ENCODE results near the gene KLRD1.
"Not testable (repeated sequence)": the region's sequence is repeated elsewhere in the genome, so short reads cannot be mapped to it uniquely, and the experiment has no call there.

KLRD1 gene

DNA sequence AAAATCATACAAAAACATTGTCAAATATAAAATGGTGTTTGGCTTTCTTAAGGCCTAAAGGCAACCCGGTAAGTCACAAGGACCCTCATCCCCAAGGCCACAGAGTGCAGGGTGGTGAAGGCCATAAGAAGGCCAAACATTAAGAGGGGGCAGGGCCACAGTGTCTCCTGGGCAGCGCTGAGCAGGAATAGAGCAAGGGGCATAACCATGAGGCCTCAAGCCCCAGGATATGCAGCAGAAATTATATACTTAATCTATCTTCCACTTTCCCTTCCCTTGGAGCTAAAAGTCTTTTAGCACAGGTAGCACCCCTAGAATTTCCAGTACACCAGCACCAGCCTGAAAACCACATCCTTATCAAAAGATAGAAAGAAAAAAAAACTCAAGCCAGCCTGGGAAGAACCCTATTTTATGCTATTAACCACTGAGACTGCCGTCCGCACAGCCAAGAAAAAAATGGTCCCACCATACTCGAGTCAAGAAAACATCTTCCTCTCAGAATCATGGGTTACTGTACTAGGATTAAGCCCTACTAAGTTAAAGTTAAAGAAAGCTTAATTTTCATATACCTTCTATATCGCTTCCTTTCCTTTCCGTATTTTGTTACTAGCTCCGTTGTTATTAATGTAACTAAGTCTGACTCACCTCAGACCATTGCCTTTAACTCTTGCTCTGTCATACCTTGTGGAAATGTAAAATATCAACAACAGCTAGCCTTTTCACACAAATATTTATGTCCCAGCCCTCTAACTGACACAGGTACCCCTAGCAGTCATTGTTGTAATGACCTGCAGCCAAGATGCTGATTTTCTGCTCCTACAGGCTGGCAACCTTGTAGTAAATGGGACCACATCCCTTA lies 62.1 kb downstream of the KLRD1 start:
- DNase-seq = no peak

DNA sequence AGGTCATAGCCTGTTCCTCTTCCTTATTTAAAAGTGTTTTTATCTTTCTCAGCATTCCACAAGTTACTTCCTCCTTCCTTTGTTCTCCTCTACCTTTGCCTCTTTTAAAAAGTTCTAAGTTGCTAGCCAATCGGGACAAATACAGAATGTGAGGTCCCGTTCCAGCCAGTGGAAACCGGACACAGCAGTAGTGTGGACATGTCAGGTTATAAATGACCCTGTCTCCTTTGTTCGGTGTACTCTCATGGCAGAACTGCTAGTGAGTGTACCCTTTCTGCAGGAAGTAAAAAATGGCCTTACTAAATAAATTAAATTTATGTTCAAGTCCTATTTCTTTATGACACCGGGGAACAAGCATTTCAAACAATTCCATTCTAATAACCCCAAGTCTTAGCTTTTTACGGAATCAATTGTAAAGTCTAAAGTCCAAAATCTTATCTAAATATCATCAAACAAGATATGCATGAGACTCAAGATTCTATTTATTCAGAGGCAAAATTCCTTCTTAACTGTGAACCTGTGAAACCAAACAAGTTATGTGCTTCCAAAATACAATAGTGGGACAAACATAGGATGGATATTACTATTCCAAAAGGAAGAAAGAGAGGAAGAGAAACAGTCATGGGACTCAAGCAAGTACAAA lies 64.3 kb downstream of the KLRD1 start:
- DNase-seq = not testable (repeated sequence)

DNA sequence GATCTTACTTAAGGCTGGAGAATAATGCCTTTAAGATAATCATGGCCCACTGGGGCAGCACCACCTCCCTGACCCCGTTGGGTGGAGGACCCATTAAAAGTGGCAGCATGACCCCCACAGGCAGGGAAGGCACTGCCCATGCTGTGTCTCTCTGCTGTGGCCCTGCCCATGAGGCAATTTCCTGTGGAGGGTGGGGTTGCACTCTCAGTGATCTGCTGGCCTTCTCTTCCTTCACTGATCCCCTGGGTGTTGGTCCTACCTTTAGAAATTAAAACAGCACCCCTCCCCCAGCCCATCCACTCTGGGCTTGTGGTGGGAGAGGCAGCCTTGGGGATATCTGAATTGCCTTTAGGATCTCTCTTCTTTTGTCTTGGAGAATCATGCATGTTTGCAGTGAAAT lies 64.9 kb downstream of the KLRD1 start:
- no peak for DNase-seq

DNA sequence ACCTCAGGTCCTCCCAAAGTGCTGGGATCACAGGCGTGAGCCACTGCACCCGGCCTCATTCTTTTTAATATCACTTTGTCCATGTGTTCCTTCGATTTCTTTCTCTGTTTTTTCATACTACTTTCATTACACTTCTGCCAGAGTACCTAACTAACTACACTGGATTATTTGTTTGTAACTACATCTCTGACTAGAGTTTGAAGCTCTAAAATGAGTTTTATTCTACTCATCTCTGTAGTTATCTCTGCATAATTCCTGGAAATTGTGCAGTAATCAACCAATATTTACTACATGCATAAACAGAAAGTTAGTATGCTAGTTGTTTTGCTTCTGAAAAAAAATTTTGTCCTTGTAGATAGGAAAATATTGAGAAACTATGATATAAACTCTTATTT lies 67.0 kb downstream of the KLRD1 start:
- DNase-seq = no peak

DNA sequence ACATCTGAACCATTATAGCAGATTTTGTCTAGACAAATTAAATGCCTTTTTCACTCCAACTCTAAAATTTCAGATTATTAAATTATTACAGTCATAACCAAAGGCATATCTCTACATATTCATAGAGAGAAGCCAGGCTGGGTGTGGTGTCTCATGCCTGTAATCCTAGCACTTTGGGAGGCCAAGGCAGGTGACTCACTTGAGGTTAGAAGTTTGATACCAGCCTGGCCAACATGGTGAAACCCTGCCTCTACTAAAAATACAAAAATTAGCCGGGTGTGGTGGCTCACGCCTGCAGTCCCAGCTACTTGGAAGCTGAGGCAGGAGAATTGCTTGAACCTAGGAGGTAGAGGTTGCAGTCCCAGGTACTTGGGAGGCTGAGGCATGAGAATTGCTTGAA lies 71.1 kb downstream of the KLRD1 start:
- DNase-seq = not testable (repeated sequence)

Data from NCI-H2171 treated with DMSO at 0.1 percent for 48 hours (cell line).